IMR-90 (cell line): ENCODE data around the gene CPNE2. TPM values are rescaled to one million over a fixed set of nuclear protein-coding genes. Genes with fewer than 3 reads are reported as not detected.
A peak's percentile ranks its signal among the peaks of the same experiment; 100 is the strongest.

Experiments used
- ATAC-seq: fragments of 200-7000 bp; cut with Tn5 transposase; 2 replicates; pipeline ENCODE4 v1.9.1; 2020; ENCODE audit warnings: low read depth, mild to moderate bottlenecking, moderate library complexity
- BruUV-seq: library from RNA; stranded (reverse); fragments of 400-500 nt; replicated peaks from 2 replicates; lab custom pipeline; 2021; lab: Mats Ljungman, UMichigan
- CTCF ChIA-PET: fragments of 300-600 bp; formaldehyde crosslinking; extraction: SDS; loops from one replicate; lab custom pipeline; 2021; ENCODE audit warnings: antibody characterized with exemption; lab: Yijun Ruan, JAX
- POLR2A ChIA-PET: fragments of 300-600 bp; sonication (Branson Sonifier 250); formaldehyde crosslinking; loops from one replicate; lab custom pipeline; 2022; ENCODE audit warnings: antibody characterized with exemption; ENCODE audit not compliant: unreplicated experiment; lab: Charles Lee
- DNase-seq: peaks from one replicate; pipeline ENCODE4 v3.0.0; 2013
- H2AFZ ChIP-seq: replicated peaks from 2 replicates; pipeline ENCODE3; 2013; ENCODE audit warnings: low read length, mild to moderate bottlenecking; ENCODE audit not compliant: poor library complexity
- H2AK5ac ChIP-seq: 2 replicates; pipeline ENCODE4 v1.6.1; 2013; ENCODE audit warnings: low read depth, low read length, inconsistent platforms
- H2AK9ac ChIP-seq: replicated peaks from 2 replicates; pipeline ENCODE3; 2013; ENCODE audit warnings: mild to moderate bottlenecking, low read depth, low read length, moderate library complexity; ENCODE audit not compliant: poor library complexity
- H2BK120ac ChIP-seq: 2 replicates; pipeline ENCODE4 v1.6.1; 2013; ENCODE audit warnings: low read depth, low read length, inconsistent platforms
- H2BK15ac ChIP-seq: 3 replicates; pipeline ENCODE4 v1.6.1; 2013; ENCODE audit warnings: low read depth, low read length, inconsistent platforms
- H2BK20ac ChIP-seq: 2 replicates; pipeline ENCODE4 v1.6.1; 2013; ENCODE audit warnings: low read depth, mild to moderate bottlenecking, inconsistent platforms, low read length, moderate library complexity
- H2BK5ac ChIP-seq: 2 replicates; pipeline ENCODE4 v1.6.1; 2013; ENCODE audit warnings: mild to moderate bottlenecking, low read depth, low read length, inconsistent platforms; ENCODE audit not compliant: poor library complexity, severe bottlenecking
- H3K14ac ChIP-seq: replicated peaks from 2 replicates; pipeline ENCODE4 v1.6.1; 2013; ENCODE audit warnings: low read depth, low read length, inconsistent platforms
- H3K18ac ChIP-seq: 2 replicates; pipeline ENCODE4 v1.6.1; 2013; ENCODE audit warnings: low read depth, low read length, control low read depth
- H3K23ac ChIP-seq: 2 replicates; pipeline ENCODE4 v1.6.1; 2013; ENCODE audit warnings: low read depth, low read length, inconsistent platforms
- H3K27ac ChIP-seq: 2 replicates; pipeline ENCODE4 v1.5.1; 2013; ENCODE audit warnings: mild to moderate bottlenecking, control low read depth, low read length; ENCODE audit not compliant: insufficient read depth
- H3K27me3 ChIP-seq: 2 replicates; pipeline ENCODE4 v1.6.1; 2013; ENCODE audit warnings: low read length; ENCODE audit not compliant: control insufficient read depth, insufficient read depth
- H3K36me3 ChIP-seq: 2 replicates; pipeline ENCODE4 v1.6.1; 2013; ENCODE audit warnings: low read length, mixed read lengths; ENCODE audit not compliant: control insufficient read depth, insufficient read depth
- H3K4ac ChIP-seq: 2 replicates; pipeline ENCODE4 v1.6.1; 2013; ENCODE audit warnings: low read depth, low read length, inconsistent platforms
- H3K4me1 ChIP-seq: 2 replicates; pipeline ENCODE4 v1.6.1; 2013; ENCODE audit warnings: low read length, mixed read lengths; ENCODE audit not compliant: control insufficient read depth, insufficient read depth
- H3K4me2 ChIP-seq: 2 replicates; pipeline ENCODE4 v1.6.1; 2013; ENCODE audit warnings: low read depth, mild to moderate bottlenecking, control low read depth, low read length, moderate library complexity
- H3K4me3 ChIP-seq: 2 replicates; pipeline ENCODE4 v1.5.1; 2013; ENCODE audit warnings: low read depth, mild to moderate bottlenecking, control low read depth, low read length, moderate library complexity; ENCODE audit not compliant: insufficient read depth
- H3K56ac ChIP-seq: 2 replicates; pipeline ENCODE4 v1.6.1; 2013; ENCODE audit warnings: low read length, inconsistent platforms; ENCODE audit not compliant: insufficient read depth; ENCODE audit errors: extremely low read depth
- H3K79me1 ChIP-seq, 2 experiments: 2 replicates each; pipeline ENCODE4 v1.6.1; 2013; ENCODE audit warnings: low read length in 2 of 2, inconsistent platforms in 1 of 2, low read depth in 1 of 2
- H3K9ac ChIP-seq: 2 replicates; pipeline ENCODE4 v1.6.1; 2013; ENCODE audit warnings: low read depth, low read length, control low read depth
- H3K9me1 ChIP-seq: 2 replicates; pipeline ENCODE4 v1.6.1; 2013; ENCODE audit warnings: low read length, inconsistent platforms; ENCODE audit not compliant: insufficient read depth
- H3K9me3 ChIP-seq: 2 replicates; pipeline ENCODE4 v1.6.1; 2013; ENCODE audit warnings: low read length; ENCODE audit not compliant: control insufficient read depth, insufficient read depth
- H4K20me1 ChIP-seq: 2 replicates; pipeline ENCODE4 v1.6.1; 2013; ENCODE audit warnings: low read length, inconsistent platforms; ENCODE audit not compliant: insufficient read depth
- H4K5ac ChIP-seq: 2 replicates; pipeline ENCODE4 v1.6.1; 2013; ENCODE audit warnings: mild to moderate bottlenecking, low read depth, low read length, control low read depth
- H4K8ac ChIP-seq, 2 experiments: 2 replicates each; pipeline ENCODE4 v1.6.1; 2013; ENCODE audit warnings: low read depth in 2 of 2, low read length in 2 of 2, control low read depth in 1 of 2, inconsistent platforms in 1 of 2
- H4K91ac ChIP-seq: 2 replicates; pipeline ENCODE4 v1.6.1; 2013; ENCODE audit warnings: low read depth, low read length, inconsistent platforms; ENCODE audit not compliant: insufficient read depth
- BHLHE40 ChIP-seq: fragments of 150-350 bp; IDR thresholded peaks from 2 replicates; pipeline ENCODE4 v1.6.1; 2016; ENCODE audit warnings: mild to moderate bottlenecking, low read depth, low read length
- ELK1 ChIP-seq: fragments of 150-350 bp; IDR thresholded peaks from 2 replicates; pipeline ENCODE4 v1.6.1; 2016; ENCODE audit warnings: low read depth, mild to moderate bottlenecking, low read length, moderate library complexity, borderline replicate concordance
- NFE2L2 ChIP-seq: fragments of 150-350 bp; IDR thresholded peaks from 2 replicates; pipeline ENCODE4 v1.6.1; 2016; ENCODE audit warnings: low read depth, mild to moderate bottlenecking, low read length
- RCOR1 ChIP-seq: IDR thresholded peaks from 2 replicates; pipeline ENCODE4 v1.6.1; 2012; ENCODE audit warnings: mild to moderate bottlenecking, low read length, improper control_type of control experiment; ENCODE audit not compliant: insufficient replicate concordance
- SMC3 ChIP-seq: fragments of 150-350 bp; IDR thresholded peaks from 2 replicates; pipeline ENCODE4 v1.6.1; 2016; ENCODE audit warnings: low read depth, mild to moderate bottlenecking, antibody characterized with exemption, low read length, moderate library complexity
- USF2 ChIP-seq: fragments of 150-350 bp; IDR thresholded peaks from 2 replicates; pipeline ENCODE4 v1.6.1; 2017; ENCODE audit warnings: mild to moderate bottlenecking, antibody characterized with exemption, low read length, low read depth
- WGBS, 2 experiments: methylation state at CpG; one replicate each; pipeline versions ENCODE4 v1.1.5 to v1.1.7; 2013; ENCODE audit warnings: missing lambda C conversion rate in 2 of 2; ENCODE audit not compliant: insufficient read length in 1 of 2; ENCODE audit errors: extremely low coverage in 2 of 2; 5-methylcytosine and 5-hydroxymethylcytosine counted together
- dilution Hi-C: fragments of 300-500 bp; cut with HindIII; formaldehyde crosslinking; loops from one replicate; pipeline ENCODE4 v1.14.3; 2018; ENCODE audit warnings: low sequenced_read_pairs; ENCODE audit not compliant: unreplicated experiment
- in situ Hi-C: fragments of 300-500 bp; cut with MboI; formaldehyde crosslinking; loops from 3 replicates; pipeline ENCODE4 v1.14.3; 2019; ENCODE audit warnings: low sequenced_read_pairs, inconsistent platforms, mixed read lengths
- intact Hi-C: fragments of 100-400 bp; cut with micrococcal nuclease; formaldehyde crosslinking; loops from 2 replicates; pipeline ENCODE4 v1.10.0; 2022
- polyA plus RNA-seq, 3 experiments: library from polyadenylated mRNA; depleted of rRNA; stranded (reverse); fragments of >200 nt; gene quantifications; 2 replicates each; pipeline ENCODE4 v1.2.3, GENCODE V29; 2012; ENCODE audit warnings: low replicate concordance in 1 of 3
- total RNA-seq: library from RNA; depleted of rRNA; stranded (reverse); fragments of >200 nt; gene quantifications from 2 replicates; pipeline ENCODE4 v1.2.3, GENCODE V29; 2012

CPNE2 gene
- total and polyA plus RNA-seq, 2 of the 4 experiments (the other 2 are of a cell fraction), result 15.4 to 48.0 TPM

- peak overlapping the region; percentile 85 for H2AK9ac ChIP-seq
- H3K9me3 ChIP-seq, result no peaks in the 10 kb centered on the region
- H3K9me1 ChIP-seq, result peaks cover 3% of the 10 kb centered on the region; the same call in 1 of the 2 replicates
- intact Hi-C loops (no loop called here), in situ Hi-C loops (no loop called here), dilution Hi-C loops (no loop called here)
- H2BK120ac ChIP-seq, result no peak overlapping the region
- peak overlapping the region; percentile 51 for H3K4ac ChIP-seq
- H3K4me3 ChIP-seq, result no peak overlapping the region
- H3K18ac ChIP-seq, result no peak overlapping the region
- H3K9ac ChIP-seq, result no peak overlapping the region
- no peak overlapping the region for H2BK20ac ChIP-seq
- no peak overlapping the region for H3K27ac ChIP-seq
- 0 out of 2 replicates have a peak overlapping the region, but pooled peaks have one; percentile 47 for H4K91ac ChIP-seq
- WGBS, 2 experiments, result no CpG with 5 or more reads among the region's 11 CpGs
- peak overlapping the region; percentile 29; the same call in 1 of the 2 replicates for H2AK5ac ChIP-seq
- peaks cover 14% of the 10 kb centered on the region; the same call in 1 of the 2 replicates for H3K36me3 ChIP-seq
- H3K4me1 ChIP-seq, result peaks cover 3% of the 10 kb centered on the region
- peak overlapping the region; percentile 85 for H2AFZ ChIP-seq
- peak overlapping the region; percentile 22; the same call in 1 of the 2 replicates for H3K14ac ChIP-seq
- H3K27me3 ChIP-seq, result no peaks in the 10 kb centered on the region
- no peak overlapping the region for H4K5ac ChIP-seq
- DNase-seq (peak; percentile 19), ATAC-seq (peak; percentile 54)
- TF ChIP-seq ELK1 (no peak), NFE2L2 (no peak), BHLHE40 (peak; percentile 66), USF2 (no peak), RCOR1 (no peak), SMC3 (no peak)
- CTCF ChIA-PET, result interaction anchor here (0.8 kb wide), 1 partner anchor 15 kb away, joined by 4 read pairs; no protein-coding TSS in a partner anchor
- H3K4me2 ChIP-seq, result no peak overlapping the region
- H3K56ac ChIP-seq, result no peak overlapping the region
- POLR2A ChIA-PET, result no interaction called here
- H4K8ac ChIP-seq, result peak overlapping the region; percentile 36 to 81; a peak in 2 of 4 replicates
- no peak overlapping the region for H3K23ac ChIP-seq
- no TSS peak for BruUV-seq
- H3K79me1 ChIP-seq, result no peaks in the 10 kb centered on the region
- H2BK15ac ChIP-seq, result no peak overlapping the region; the same call in 2 of the 3 replicates
- H4K20me1 ChIP-seq, result no peaks in the 10 kb centered on the region
- no peak overlapping the region for H2BK5ac ChIP-seq
Measured at GRCh38 chr16:57061084-57061905, 31.1 kb upstream of the CPNE2 start.
